C4-2B (cell line): Measurements from ENCODE around the gene CUEDC1.

Experiments
- H3K27ac ChIP-seq: fragments of 450-650 bp; 2 replicates; pipeline ENCODE4 v1.5.1; 2017
- ZFX ChIP-seq: fragments of 450-650 bp; IDR thresholded peaks from 2 replicates; pipeline ENCODE4 v1.6.1; 2017
- TF ChIP-seq, protein P1 (sequence below): fragments of 450-650 bp; conservative IDR thresholded peaks from 2 replicates; pipeline ENCODE4 v1.5.1; 2017; ENCODE audit warnings: mild to moderate bottlenecking

Gene CUEDC1

DNA sequence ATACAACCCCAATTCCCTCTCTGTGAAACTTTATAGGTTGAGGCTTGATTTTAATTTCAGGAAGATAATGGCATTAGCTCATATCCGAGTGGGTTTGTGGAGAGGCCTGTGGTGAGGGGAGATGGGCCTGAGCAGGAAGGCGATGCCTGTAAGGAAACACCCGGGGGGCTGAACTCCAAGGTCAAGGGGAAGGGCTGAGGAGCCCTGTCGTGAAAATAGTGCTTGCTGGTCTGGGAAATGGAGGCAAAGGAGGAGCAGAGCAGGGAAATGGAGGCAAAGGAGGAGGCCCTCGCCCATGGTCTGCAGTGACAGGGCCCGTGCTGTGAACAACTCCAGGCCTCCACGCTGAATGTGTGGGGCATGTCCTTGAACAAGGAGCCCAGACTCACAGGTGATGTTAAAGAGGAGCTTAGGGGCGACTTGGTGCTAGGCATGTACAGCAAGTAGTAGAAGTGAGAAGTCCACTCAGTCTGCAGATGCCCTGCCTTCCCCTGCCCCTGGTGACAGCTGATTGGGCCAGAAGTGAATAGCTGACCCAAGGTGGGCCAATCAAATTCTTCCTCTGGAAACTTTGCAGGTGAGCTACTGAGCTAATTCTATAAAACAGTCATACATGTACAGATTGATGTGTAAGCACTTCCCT lies 143.5 kb downstream of the CUEDC1 start:
- TF ChIP-seq, protein P1, sequence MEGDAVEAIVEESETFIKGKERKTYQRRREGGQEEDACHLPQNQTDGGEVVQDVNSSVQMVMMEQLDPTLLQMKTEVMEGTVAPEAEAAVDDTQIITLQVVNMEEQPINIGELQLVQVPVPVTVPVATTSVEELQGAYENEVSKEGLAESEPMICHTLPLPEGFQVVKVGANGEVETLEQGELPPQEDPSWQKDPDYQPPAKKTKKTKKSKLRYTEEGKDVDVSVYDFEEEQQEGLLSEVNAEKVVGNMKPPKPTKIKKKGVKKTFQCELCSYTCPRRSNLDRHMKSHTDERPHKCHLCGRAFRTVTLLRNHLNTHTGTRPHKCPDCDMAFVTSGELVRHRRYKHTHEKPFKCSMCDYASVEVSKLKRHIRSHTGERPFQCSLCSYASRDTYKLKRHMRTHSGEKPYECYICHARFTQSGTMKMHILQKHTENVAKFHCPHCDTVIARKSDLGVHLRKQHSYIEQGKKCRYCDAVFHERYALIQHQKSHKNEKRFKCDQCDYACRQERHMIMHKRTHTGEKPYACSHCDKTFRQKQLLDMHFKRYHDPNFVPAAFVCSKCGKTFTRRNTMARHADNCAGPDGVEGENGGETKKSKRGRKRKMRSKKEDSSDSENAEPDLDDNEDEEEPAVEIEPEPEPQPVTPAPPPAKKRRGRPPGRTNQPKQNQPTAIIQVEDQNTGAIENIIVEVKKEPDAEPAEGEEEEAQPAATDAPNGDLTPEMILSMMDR: no peak
- no peak for TF ChIP-seq ZFX
- H3K27ac ChIP-seq: no peak overlapping the region
